T47D (cell line): ENCODE data around the gene UBE2F.
"Not testable (repeated sequence)": the region's sequence is repeated elsewhere in the genome, so short reads cannot be mapped to it uniquely, and the experiment has no call there.

ENCODE experiments used
- DNase-seq, 2 experiments: peaks; one replicate each; pipeline versions ENCODE4 v3.0.0 to v3.0.0-alpha.2; 2011 to 2012; ENCODE audit warnings: low read depth in 1 of 2, low spot score in 1 of 2
- JUND ChIP-seq: IDR thresholded peaks from 2 replicates; pipeline ENCODE4 v1.6.1; 2012; ENCODE audit warnings: low read depth
- in situ Hi-C: cut with HindIII; loops from 2 replicates; pipeline ENCODE4 v1.10.0; 2016; ENCODE audit warnings: low sequenced_read_pairs, low pct_unique_long_range_greater_than_20kb

Gene UBE2F

DNA sequence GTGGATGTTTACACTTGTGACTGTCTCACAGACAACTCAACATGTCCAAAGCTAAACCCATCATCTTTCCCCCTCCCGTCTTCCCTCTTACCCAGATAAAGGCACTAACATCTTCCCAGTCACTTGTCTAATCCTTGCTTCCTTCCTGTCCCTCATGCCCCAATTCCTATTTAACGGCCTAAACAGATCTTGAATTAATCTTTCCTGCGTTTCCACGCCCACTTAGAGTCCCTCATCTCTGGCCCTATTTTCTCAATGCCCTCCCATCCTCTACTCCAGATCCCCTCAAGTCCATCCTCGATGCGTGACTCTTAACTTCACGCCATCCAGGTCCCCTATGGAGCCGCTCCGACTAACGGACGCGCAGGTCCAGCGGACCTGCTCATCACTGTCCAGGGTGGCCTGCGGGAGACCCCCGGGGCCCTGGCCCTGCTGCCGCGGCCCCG is 93.3 kb downstream of the UBE2F start:
- no peak for TF ChIP-seq JUND
- peak in 1 of 2 experiments; percentile 4 for DNase-seq

DNA sequence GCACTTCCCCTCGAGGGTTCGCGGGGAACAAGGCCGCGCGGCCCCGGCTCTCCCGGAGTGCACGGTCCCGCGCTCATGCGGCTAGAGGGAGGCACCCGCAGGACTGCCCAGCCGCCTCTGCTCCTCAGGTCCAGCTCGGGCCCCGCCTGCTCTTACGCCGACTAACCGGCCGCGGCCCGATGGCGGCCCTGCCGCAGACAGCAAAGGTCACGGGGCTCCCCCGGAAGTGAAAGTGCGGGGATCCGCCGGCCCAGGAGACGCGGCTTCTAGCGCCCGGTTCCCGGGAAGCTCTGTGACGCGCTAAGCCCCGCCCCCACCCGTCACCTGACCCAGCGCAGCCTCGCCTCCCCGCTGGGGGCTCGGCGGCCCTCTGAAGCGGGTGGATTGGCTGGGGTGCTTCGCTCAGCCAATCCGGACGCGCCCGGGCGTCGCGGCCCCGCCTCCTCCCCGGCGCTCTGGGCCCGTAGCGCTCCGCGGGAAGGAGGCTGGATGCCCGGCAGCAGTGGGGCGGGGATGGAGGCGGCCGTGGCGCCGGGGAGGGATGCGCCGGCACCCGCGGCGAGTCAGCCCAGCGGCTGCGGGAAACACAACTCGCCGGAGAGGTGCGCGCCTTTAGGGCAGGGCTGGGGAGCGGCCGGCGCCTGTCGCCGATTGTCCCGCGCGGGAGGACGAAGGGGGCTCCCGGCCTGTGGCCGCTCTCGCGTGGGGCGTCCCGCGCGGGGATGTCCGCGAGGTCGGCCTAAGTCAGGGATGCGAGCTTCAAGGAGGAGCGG is 93.9 kb downstream of the UBE2F start, which contains the start of gene SCLY:
SCLY (plus strand) TSS at position 460 of the 773 bp plus-strand sequence; CDS start at position 514, 54 bp downstream.
- in situ Hi-C loops = no loop called here
- peak; percentile 97 to 98 for DNase-seq
- TF ChIP-seq JUND = no peak

More for the DNA sequence above, 93.3 kb downstream of the UBE2F start:
- in situ Hi-C loops = no loop called here

GRCh38 chr2:238061315-238062202 is 94.7 kb downstream of the UBE2F start:
- peak; percentile 28 to 41 for DNase-seq
- in situ Hi-C loops = no loop called here
- TF ChIP-seq JUND = no peak

- TF ChIP-seq JUND = no peak
- in situ Hi-C loops = no loop called here
Measured at GRCh38 chr2:238063414-238064189, 96.8 kb downstream of the UBE2F start.

DNA sequence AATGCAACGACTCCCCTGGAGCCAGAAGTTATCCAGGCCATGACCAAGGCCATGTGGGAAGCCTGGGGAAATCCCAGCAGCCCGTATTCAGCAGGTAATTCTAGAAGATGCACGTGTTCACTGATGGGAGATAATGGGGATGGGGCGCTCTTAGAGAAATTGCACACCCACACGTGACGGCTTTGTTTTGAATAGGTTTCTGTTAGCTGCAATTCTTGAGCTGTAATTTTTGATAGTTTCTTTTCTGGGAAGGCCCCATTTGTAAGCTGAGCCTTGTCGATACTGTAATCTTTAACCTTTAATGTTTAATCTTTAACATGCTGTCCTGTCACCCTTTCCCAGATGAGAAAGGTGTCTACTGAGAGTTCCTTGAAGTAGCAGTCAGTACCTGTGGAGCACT is 97.6 kb downstream of the UBE2F start:
- in situ Hi-C loops = no loop called here
- TF ChIP-seq JUND = no peak
- DNase-seq = no peak

More at GRCh38 chr2:238063414-238064189, 96.8 kb downstream of the UBE2F start:
- DNase-seq = no peak

GRCh38 chr2:238065071-238065846 is 98.4 kb downstream of the UBE2F start:
- TF ChIP-seq JUND = no peak
- in situ Hi-C loops = no loop called here
- no peak for DNase-seq

DNA sequence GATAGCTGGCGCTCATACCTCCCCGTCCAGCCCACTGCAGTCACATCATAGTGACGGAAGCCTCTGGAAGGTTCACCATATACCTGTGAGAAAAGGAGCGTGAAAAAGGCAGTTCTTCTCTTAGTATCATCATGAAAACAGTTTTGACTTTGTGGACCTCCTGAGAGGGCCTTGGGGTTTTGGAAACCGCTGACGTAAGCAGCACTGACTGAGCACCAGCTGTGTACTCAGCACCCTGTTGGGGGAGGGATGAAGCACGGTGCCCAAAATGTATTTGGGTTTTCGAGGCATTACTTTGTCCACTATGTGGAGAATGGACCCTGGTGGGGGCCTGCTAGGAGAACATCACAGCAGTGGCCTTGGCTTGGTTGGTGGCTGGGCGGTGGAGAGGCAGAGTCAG is 99.4 kb downstream of the UBE2F start:
- in situ Hi-C loops = no loop called here
- TF ChIP-seq JUND = no peak

DNA sequence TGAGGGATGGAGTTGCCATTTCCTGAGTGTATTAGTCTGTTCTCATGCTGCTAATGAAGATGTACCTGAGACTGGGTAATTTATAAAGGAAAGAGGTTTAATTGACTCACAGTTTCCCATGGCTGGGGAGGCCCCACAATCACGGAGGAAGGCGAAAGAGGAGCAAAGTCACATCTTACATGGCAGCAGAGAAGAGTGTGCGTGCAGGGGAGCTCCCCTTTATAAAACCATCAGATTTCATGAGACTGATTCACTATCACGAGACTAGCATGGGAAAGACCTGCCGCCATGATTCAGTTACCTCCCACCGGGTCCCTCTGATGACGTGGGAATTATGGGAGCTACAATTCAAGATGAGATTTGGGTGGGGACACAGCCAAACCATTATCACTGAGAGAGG is 99.9 kb downstream of the UBE2F start:
- DNase-seq, in situ Hi-C loops: not testable (repeated sequence)

More for the DNA sequence above, 99.4 kb downstream of the UBE2F start:
- DNase-seq = no peak

DNA sequence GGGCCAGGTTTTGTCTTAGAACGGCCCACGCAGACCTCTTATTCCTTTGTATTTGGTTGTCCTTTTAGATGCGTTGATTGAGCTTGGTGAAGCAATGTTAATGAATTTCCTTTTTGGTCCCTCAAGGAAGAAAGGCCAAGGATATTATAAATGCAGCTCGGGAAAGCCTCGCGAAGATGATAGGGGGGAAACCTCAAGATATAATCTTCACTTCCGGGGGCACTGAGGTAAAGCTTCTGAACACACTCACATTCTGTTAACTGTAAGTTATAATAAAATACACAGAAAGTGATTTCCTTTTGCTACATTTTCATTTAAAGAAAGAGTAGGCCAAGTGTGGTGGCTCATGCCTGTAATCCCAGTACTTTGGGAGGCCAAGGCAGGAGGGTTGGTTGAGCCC is 101.1 kb downstream of the UBE2F start:
- DNase-seq = no peak
- TF ChIP-seq JUND = no peak
- in situ Hi-C loops = no loop called here

DNA sequence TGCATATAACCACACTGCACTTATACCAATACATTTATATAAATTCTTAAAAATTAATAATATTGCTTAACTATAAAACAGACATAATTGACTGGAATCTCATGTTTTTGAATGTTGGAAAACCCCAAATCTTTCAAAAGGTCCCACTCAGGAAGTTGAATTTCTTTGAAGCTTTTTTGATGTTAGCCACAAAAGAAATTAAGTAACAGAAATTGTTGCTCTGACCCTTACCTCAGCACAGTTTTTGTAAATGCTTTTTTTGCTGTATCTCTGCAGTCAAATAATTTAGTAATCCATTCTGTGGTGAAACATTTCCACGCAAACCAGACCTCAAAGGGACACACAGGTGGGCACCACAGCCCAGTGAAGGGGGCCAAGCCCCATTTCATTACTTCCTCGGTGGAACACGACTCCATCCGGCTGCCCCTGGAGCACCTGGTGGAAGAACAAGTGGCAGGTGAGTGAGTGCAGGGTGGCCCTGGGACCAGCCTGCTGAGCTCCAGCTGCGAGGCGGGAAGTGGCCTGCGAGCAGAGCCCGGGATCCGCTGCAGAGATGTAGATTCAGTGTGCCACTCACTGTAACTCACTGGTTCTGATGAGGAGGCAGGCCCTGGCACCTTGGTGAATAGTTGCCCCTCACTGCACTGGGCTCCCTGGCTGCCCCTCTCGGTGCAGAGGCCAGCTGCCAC is 102.4 kb downstream of the UBE2F start:
- TF ChIP-seq JUND = no peak
- no peak for DNase-seq
- in situ Hi-C loops = no loop called here

GRCh38 chr2:238069877-238070276 is 103.1 kb downstream of the UBE2F start:
- in situ Hi-C loops = no loop called here
- TF ChIP-seq JUND = no peak
- no peak for DNase-seq
